NCI-H187 treated with DMSO at 0.1 percent for 48 hours (cell line): ENCODE measurements around the gene MYDGF.

Experiments
- DNase-seq: peaks from one replicate; lab custom pipeline; 2025; lab: John Stamatoyannopoulos, UW

The MYDGF gene

DNA sequence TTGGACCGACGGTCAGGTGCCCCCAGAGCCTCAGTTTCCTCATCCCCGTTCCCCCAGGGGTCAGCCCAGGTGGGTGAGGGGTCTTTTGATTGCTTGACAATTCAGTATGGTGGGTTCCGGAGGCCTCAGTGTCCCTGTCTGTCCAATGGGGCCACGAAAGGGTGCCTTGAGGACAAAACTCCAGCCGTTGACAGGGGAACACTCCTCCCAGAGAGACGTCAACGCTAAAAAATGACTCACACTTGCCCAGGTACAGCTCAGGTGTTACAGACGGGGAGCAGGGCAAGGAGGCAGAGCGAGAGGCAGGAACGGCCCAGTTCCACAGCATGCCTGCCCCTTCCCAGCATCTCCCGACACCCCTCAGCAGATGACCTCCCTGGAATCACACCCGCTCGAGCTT is 29.0 kb downstream of the MYDGF start:
- no peak for DNase-seq

GRCh38 chr19:4640247-4641000 is 29.7 kb downstream of the MYDGF start:
- DNase-seq, result no peak

DNA sequence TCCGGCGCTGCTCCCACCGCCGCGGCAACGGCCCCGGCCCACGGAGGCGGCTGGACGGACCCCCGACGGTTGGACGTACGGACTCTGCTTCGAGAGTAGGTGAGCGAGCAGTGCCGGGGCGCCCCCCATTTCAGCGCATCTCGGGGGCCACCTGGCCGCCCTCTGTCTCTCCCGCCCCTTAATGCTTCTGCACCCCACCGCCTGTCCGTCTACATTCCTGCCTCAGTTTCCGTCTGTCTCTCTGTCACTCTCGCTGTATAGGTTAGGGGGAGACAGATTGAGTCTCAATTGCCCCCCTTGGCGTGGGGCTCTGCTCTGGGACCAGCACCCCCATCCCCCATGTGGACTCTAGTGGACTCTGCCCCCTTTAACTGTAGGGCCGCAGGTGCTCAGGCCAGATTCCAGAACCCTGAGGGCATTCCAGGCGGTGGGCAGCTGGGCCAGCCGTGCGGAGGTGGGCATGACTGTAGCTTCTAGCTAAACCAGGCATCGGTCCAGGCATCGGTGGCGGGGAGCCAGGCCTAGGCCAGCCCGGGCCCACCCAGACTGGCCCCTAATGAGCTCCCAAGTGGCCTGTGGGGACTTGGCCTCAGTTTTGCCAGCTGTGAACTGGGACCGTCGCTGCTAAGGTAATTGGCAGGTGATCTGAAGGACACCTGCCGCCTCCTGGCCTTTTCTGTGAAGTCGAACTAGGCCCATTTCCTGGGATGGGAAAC is 30.5 kb downstream of the MYDGF start:
- DNase-seq, result no peak

DNA sequence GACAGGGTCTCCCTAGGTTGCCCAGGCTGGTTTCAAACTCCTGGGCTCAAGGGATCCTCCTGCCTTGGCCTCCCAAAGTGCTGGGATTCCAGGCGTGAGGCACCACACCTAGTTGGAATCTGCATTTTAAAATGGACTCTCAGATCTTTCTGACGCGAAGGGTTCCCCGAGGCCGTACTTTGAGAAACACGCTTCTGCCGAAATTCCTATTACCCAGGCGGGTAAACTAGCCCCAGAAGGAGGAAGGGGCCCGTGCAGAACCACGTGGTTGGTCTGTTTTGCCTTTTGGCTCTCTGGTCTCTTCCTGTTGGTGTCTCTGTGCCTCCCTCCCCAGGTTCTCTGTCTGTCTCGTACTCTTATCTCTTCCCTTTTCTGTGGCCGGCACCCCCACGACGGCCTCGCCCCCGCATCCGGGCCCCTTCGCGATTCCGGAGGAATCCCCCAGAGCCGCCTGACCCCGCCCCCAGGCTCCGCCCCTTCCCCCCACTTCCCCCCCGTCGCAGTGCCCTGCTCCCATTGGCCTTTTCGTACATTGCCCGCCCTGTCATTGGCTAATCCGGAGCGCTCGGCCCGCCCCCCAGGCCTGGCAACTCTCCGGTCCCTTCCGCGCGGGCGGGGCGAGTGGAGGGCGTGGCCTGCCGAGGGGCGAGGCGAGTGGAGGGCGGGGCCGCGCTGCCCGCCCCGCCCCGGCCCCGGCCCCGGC is 31.2 kb downstream of the MYDGF start, which contains the start of gene TNFAIP8L1:
TNFAIP8L1 (plus strand) TSS at position 689 of the 703 bp plus-strand sequence. CDS start 12,354 bp downstream, outside the sequence.
- peak; percentile 62 for DNase-seq

DNA sequence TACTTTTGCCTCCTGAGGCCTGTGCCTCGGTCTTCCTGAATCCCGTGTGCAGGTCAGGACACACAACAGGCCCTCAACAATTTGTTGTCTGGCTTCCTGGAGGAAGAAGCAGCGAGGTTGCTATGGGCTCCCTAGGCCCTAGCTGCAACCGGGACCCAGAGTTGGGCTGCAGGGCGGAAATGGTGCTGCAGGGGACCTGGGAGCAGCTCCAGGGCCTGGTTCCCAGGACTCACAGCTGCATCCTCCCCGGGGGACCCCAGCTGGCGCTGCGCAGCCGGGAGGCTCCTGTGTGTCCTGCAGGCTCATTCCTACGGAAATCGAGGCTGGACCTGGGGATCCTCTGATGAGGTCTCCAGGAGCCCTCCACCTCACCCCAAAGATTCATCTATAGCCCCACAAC is 31.8 kb downstream of the MYDGF start:
- no peak for DNase-seq

DNA sequence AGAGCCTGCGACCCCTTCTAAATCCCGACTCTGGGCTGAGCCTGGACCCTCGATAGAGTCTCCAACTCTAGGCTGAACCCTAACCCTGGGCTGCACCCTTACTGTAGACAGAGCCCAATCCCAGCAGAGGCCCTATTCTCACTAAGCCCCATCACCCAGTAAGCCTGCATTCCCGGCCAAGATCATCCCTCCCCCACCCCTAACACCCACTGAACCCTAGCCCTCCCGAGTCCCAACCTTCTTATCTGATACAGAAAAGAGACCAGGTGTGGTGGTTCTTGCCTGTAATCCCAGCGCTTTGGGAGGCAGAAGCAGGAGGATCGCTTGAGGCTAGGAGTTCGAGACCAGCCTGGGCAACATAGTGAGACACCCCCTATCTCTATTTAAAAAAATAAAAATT is 33.4 kb downstream of the MYDGF start:
- DNase-seq, result no peak

DNA sequence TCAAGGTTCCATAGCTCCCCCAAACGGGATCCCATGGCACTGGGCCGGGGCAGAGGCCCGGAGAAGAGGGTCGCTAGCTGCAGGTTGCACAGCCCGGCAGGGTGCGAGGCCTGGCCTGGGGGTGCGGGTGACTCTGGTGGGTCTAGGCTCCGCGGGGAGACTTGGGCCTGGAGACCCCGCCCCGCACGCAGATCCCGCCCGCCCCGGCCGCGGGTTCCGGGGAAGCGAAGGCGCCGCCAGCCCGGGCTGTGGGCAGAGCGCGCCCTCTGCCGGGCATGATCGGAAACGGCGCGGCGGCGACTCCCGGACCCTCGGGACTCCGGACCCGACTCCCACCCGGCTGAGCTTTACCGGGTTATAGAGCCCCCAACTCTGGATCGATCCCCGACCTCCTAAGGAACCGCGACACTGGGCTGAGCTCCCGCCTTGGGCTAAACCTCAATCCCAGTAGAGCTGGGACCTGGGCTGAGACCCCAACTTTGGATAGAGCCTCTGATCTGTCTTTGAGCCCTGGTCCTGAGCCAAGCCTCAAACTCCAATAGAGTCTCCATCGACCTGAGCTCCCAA is 33.9 kb downstream of the MYDGF start:
- no peak for DNase-seq

GRCh38 chr19:4635754-4636116 is 34.4 kb downstream of the MYDGF start:
- DNase-seq, result no peak

- DNase-seq, result no peak
Measured at GRCh38 chr19:4633140-4633967, 36.8 kb downstream of the MYDGF start.

DNA sequence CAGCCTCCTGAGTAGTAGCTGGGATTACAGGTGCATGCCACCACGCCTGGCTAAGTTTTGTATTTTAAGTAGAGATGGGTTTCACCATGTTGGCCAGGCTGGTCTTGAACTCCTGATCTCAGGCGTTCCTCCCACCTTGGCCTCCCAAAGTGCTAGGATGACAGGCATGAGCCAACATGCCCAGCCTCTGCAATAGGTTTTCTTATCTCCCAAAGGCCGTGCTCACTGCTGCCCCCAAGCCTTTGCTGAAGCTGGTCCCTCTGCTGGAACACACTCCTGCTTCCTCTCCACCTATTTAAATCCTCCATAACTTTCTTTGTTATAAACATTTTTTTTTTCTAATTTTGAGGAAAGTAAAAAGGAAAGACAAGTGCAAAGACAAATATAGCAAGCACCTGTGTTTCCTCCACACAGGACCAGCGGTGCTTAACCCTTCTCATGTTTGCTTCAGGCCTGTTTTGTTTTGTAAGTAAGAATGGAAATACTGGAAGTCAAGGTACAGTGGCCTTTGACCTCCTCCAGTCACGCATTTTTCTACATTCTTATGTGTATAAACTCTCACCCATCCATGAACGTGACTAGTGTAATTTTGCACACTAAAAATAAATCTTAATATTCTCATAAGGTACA is 45.3 kb downstream of the MYDGF start:
- no peak for DNase-seq

- DNase-seq, result no peak
Measured at GRCh38 chr19:4624301-4624700, 45.8 kb downstream of the MYDGF start.

- DNase-seq, result no peak
Measured at GRCh38 chr19:4622695-4623421, 47.3 kb downstream of the MYDGF start.

DNA sequence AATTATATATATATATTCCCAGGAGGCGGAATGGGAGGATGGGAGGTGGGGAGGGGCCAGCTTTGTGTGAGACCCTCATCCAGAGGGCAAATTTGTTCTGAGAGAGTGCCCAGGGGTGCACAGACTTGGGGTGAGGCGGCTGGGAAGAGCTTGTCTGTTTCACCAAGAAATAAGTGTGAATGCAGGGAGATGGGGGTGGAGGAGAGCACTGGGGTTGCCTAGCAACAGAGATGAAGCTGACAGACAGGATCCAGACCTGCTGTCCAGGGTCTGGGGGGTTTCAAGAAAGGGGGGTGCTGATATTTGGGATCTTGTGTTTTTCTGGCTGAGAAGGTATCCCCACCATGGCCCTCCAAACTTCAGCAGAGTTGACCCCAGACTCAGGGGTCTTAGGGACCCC is 49.5 kb downstream of the MYDGF start:
- no peak for DNase-seq

- DNase-seq, result no peak
Measured at GRCh38 chr19:4619668-4620294, 50.4 kb downstream of the MYDGF start.

GRCh38 chr19:4618019-4618418 is 52.1 kb downstream of the MYDGF start:
- DNase-seq, result no peak

- DNase-seq, result no peak
Measured at GRCh38 chr19:4613254-4613751, 56.8 kb downstream of the MYDGF start.

DNA sequence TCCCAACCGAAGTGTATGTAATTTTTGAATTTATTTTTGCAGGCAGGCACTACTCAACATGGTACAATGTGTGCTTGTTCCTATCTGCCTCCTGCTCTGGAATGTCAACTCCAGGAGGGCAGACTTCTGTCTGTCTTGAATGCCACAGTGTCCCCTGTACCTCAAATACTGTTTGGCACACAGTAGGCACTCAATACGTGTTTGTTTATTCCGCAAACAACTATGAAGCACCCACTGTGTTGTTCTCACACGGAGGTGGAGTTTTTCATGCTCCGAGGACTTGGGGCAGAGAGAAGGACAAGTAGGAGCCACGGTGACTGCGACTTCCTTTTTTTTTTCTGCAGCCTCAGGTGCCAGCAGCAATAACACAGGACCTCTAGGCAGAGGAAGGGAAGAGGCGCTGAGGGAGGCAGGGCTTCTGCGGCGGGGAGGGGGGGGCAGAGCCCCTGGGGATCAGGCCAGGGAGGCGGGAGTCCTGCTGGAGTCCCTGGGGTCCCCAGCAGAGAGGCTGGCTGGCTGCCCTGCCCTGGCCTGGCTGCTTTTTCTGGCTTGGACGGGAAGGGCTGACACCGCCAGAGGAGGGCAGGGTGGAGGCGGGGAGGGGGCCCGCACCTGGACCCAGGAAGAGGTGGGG is 60.1 kb downstream of the MYDGF start:
- no peak for DNase-seq
